HG02610 (cell line): ENCODE results near the gene AFG3L2.

Source experiments
- ATAC-seq: cut with Tn5 transposase; IDR thresholded peaks from one replicate; pipeline ENCODE4 v1.9.1; 2021; ENCODE audit warnings: mild to moderate bottlenecking, moderate library complexity; ENCODE audit not compliant: unreplicated experiment

AFG3L2 gene

DNA sequence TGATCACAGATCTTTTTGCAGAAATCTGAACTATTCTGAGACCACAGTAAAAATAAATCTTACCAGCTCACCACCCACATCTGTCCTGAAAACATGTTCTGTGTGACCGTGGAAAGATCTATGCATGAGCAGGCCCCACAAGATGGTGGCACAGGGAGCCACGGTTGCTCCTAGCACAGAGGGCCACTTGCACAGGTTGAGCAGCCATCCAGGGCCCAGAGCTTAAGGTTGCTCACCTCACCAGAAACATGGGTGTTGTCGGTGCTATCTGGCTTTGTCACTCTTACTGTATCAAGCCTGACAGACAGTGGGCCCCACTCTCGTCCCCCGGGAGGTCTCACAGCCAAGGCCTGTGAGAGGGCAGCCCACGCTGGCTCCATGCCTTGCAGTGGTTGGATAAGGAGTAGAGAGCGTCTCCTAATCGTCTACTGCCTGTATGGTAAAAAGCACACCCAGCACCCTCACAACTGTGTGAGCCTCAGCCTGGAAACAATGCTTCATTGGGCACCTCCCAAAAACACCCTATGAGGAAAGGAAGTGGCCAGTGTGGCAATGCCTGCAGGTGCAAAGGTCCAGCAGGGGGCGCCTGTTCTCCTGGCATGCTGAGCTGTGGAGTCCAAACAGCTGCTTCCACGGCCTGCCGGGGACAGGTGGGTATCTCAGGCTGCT lies 49.4 kb downstream of the AFG3L2 start:
- no peak for ATAC-seq

DNA sequence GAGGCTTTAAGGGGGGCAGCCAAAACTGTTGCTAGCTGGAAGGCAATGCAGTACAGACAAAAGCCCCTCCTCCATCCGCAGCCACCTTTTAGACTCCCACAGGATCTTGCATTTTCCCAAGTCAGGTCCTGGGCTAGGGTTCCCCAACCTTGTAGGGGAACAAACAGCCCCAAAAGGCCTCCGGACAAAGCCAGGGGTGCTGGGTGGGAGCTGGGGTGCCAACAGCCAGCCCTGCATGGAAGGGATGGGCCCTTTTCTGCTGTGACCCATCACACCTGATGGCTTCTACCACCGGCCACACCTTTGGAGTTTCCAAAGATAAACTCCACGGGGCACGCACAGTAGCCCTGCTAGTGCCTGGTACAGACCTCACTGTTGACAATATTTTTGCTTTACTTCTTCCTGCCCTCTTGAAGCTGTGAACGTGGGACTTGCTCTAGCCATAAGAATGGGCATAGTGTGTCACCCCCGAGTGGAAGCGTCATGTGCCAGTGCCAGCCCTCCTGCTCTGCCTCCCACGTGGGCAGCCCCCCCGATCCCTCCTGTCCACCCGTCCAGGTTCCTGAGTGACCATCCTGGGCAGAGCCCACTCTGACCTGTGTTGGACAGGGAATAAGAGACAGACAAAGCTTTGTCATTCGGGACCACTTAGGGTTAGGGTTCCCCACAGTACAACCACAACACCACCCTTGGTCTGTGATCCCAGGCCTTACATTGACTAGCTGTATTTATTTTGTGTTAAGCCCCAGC lies 50.1 kb downstream of the AFG3L2 start:
- no peak for ATAC-seq

DNA sequence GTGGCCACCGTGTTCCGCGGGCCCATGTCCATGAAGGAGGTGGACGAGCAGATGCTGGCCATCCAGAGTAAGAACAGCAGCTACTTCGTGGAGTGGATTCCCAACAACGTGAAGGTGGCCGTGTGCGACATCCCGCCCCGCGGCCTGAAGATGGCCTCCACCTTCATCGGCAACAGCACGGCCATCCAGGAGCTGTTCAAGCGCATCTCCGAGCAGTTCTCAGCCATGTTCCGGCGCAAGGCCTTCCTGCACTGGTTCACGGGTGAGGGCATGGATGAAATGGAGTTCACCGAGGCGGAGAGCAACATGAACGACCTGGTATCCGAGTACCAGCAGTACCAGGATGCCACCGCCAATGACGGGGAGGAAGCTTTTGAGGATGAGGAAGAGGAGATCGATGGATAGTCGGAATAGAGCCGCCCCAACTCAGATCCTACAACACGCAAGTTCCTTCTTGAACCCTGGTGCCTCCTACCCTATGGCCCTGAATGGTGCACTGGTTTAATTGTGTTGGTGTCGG lies 51.2 kb downstream of the AFG3L2 start:
- no peak for ATAC-seq

DNA sequence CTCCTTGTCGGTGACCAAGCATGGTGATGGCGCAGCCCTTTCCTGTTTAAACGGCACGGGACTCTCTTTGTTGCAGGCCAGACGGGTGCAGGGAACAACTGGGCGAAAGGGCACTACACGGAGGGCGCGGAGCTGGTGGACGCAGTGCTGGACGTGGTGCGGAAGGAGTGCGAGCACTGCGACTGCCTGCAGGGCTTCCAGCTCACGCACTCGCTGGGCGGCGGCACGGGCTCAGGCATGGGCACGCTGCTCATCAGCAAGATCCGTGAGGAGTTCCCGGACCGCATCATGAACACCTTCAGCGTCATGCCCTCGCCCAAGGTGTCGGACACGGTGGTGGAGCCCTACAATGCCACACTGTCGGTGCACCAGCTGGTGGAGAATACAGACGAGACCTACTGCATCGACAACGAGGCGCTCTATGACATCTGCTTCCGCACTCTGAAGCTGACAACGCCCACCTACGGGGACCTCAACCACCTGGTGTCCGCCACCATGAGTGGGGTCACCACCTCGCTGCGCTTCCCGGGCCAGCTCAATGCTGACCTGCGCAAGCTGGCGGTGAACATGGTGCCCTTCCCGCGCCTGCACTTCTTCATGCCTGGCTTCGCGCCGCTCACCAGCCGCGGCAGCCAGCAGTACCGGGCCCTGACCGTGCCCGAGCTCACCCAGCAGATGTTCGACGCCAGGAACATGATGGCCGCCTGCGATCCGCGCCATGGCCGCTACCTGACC lies 51.9 kb downstream of the AFG3L2 start:
- ATAC-seq, result no peak

DNA sequence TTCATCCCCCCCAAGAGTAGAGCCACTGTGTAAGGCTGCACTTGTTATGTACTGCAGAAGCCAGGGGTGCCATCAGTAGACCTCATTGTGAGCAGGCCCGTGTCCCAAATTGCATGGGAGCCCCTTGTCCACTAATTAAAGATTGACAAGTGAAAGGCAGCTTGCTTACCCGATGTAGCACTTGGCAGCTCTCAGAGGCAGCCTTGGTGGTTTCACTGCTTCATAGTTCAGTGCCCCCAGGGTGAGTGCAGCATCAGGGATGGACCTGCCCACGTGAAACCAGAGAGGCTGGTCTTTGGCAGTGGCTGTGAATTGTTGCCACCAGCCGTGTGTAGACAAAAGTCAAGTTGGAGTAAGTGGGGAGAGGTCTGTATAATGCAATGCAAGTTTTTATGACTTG lies 55.7 kb downstream of the AFG3L2 start:
- ATAC-seq, result peak; percentile 66

DNA sequence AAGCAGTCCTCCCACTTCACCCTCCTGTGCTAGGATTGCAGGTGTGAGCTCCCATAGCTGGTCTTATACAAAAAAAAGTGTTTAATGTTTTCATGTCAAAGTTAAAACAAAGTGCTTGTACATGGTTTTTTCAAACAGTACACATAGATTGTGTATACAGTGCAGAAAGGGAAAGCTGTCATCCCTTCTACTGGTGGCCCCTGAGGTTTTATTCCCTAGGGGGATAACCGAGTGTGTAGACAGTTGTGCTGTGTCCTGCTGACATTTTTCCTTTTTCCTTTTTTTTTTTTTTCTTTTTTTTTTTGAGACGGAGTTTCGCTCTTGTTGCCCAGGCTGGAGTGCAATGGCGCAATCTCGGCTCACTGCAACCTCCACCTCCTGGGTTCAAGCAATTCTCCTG lies 58.2 kb downstream of the AFG3L2 start:
- no peak for ATAC-seq

DNA sequence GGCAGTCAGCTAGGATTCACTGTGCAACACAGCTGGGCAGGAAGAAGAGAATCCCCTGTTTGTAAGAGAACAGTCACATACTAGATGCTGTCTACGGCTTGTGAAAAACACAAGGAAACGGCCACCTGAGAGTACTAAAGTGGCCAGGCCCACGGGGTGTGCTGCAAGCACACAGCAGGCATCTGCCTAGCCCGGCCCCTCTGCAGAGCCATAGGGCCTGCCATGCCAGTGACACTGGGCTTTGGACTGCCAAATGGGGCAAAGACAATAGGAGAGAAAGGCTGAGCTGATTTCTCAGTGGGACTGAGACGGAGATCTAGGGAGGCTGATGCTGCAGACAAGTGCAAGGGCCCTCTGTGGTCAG lies 58.7 kb downstream of the AFG3L2 start:
- no peak for ATAC-seq

DNA sequence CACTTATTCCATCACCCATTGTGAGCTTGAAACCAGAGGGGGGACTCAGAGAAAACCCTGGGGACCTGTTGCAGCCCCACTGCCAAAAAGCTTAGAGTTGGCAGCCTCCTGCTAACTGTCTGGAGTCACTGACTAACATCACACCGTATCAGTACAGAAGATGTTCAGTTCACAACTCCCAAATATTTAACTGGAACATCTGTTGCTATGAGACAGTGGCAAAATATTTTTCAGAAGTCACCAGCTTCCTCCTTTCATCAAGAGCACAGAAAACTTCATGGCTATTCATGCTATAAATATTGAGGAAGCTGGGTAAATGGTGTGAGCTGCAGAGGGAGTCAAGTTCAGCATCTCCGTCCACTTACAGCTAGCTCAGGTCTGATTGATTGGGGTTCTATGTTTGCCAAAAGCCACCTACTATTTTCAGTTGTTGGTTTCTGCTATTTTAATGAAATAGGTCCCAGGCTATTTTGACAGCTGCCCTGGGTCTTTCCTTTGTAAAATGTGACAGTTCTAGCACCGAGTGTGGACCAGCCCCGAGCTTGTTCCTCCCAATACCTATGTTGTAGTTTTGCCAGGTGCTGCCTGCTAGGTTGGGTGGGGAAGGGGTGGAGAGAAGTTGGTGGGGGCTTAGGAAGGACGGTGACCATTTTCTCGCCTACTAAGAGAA lies 59.2 kb downstream of the AFG3L2 start:
- ATAC-seq, result no peak

DNA sequence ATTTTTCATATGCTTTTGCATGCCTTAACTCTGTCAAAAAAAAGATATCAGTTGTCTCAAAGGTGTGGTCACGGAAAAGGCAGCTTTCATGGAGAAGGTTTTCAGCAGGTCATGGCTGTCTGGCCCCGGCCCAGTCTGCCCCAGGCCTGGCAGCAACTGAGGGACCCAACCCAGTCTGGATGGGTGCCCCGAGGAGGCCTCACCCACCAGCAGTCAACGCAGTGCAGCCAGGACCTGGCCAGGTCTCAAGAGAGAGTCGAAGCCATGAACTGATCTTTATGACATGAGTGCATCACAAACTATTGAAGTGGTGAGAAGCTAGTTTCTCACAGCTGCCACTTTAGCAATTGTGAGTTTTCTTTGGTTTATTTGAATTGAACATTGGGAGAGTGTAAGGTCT lies 61.1 kb downstream of the AFG3L2 start:
- no peak for ATAC-seq

DNA sequence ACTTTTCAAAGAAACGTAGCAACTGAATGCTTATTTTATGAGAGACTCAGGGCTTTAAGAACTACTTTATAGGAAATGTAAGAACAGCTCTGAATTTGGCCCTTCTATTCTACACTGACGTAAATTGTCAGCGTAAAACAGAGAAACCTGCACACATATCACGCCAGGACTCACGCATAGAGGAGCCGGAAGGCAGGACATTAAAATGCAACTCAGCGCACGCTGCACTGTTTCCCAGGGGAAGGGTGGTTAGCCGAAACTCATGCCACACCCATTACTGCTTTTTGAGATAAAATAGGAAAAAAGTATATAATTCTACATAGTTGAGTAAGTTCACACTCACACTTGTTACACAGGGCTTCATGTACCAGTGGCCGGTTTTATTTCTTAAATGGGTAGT lies 61.5 kb downstream of the AFG3L2 start:
- no peak for ATAC-seq

DNA sequence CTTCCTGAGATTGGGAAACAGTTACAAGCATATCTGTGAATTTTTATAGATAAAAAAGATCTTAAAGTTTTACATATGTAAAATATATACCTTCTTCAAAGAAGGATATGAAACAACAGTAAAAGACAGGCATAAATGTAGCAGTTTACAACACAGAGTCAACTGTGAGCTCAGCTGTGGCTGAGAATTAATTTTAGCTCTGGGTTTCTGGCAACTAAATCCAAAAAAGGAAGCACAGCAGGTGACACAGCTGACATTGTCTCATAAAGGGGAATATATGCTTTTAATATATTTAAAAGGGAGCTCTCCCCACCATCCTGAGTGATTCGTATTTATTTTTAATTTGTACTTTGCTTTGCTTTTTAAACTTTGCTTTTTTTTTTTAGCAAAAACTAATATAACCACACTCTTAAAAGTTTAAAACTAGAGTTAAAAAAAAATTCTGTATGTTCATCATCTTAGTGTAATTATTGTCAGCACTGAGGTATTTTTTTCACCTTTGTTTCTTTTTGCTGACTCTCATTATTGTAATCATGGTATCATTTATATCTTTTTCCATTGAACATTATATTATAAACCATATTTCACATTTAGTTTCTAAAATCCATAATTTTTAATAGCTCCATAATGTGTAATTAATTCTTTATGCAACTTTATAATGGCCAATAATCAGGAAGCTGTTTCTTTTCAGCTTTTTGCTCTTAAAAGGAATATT lies 62.3 kb downstream of the AFG3L2 start:
- no peak for ATAC-seq

DNA sequence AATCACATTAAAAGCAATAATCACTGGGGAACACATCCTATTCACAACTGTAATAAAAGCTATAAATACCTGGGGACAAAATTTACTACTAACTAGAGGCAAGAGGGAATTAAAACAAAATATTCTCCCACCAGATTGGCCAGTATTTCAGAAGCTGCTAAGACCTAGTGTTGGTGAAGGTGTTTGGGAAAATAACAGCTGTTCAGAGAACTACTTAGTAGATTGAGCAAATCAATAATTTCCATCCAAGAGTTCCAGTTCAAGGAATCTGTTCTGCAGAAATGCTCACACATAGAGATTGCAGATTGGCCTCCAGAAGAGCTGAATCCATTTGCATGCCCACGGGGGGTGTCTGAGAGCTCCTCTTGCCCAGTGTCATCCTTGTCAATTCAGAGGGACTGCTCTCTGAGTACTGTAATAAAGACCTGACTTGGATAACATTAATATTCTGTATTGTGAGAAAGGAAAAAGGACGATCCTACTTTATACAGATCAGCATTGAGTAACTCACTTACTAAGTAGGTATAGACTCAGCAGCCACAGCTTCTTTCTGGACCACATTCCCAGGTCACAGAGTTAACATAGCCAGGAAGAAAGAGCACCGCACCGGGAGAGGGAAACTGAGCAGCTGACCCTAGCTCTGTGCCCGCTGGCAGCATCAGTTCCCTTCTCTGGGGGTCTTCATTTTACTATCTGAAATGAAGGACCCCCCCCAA lies 63.3 kb downstream of the AFG3L2 start:
- ATAC-seq, result no peak

DNA sequence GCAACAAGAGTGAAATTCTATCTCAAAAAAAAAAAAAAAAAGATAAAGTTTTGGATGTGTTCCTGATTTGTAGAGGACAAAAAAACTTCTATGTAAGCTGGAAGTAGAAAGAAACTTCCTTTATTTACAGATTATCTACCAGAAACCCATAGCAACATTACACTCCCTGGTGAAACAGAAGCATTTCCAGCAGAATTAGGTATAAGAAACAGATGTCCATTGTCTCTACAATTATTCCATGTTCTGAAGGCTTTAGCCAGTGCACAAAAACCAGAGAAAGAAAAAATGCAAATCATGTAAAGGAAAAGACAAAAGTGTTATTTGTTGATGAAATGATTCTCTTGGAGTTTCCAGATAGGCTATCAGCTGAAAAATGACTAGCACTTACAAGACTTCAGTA lies 64.1 kb downstream of the AFG3L2 start:
- ATAC-seq, result no peak

DNA sequence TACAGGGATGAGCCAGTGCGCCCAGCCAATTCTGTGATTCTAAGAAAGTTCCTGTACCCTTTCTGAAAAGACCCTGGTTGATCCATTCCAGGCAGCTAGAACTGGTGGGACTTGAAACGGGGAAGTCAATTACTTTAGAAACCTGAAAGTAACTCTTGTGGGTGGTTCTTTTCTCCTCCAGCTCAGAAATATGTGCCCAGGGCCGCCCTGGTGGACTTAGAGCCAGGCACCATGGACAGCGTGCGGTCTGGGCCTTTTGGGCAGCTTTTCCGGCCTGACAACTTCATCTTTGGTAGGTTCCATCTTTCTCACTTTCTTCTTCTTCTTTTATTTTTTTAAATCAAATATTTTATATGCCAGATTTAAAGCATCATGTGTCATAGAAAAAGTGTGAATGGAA lies 66.3 kb downstream of the AFG3L2 start:
- no peak for ATAC-seq

DNA sequence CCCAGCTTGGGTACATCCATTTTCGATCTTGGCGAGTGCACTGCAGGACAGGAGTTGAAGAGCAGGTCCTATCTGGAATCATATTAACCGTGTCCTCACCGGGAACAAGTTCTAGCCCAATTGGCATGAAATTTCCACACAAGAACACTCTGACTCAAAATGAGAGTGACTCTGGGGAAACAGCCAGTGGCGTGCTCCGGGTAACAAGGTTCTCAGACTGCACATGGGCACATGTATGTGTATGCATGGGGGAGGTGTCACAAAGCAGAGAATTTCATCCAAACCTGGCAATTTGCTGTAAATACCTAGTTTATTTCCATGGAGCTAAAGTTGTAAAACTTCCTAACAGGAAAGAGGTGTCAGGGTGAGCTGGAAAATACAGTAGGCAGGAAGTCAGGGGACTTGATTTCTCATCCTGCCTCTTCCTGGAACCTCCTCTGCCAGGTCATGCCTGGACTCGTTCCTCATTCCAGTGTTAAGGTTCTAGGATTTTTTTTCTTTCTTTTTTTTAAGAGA lies 67.3 kb downstream of the AFG3L2 start:
- ATAC-seq, result peak; percentile 27

DNA sequence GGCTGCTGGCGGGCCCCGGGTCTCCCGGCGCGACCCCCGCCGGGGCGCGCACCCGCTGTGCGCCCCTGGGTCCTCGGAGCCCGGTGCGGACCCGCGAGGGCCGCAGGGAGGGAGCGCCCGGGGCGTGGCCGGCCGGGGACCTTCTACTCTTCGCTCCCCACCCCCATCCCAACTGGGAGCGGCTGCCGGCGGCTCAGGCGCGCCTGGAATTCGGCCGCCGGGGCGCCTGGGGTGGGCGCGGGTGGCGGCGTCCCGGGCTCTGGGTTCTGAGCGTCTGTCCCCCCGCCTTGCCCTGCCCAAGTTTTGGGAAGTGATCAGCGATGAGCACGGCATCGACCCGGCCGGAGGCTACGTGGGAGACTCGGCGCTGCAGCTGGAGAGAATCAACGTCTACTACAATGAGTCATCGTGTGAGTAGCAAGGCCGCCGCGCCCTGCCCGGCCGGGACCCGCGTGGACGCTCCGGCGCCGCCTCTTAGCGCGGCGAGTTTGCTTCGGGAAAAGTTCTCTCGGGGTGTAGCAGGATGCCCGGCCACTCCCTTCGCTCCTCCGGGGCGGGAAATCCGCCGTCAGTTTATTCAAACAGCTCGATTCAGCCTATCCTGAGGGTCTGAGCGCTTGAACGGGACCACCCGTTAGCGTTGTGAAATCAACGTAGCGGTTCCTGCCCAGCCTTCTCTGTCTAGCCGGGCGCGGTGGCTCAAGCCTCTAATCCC lies 68.5 kb downstream of the AFG3L2 start:
- peak; percentile 48 for ATAC-seq

DNA sequence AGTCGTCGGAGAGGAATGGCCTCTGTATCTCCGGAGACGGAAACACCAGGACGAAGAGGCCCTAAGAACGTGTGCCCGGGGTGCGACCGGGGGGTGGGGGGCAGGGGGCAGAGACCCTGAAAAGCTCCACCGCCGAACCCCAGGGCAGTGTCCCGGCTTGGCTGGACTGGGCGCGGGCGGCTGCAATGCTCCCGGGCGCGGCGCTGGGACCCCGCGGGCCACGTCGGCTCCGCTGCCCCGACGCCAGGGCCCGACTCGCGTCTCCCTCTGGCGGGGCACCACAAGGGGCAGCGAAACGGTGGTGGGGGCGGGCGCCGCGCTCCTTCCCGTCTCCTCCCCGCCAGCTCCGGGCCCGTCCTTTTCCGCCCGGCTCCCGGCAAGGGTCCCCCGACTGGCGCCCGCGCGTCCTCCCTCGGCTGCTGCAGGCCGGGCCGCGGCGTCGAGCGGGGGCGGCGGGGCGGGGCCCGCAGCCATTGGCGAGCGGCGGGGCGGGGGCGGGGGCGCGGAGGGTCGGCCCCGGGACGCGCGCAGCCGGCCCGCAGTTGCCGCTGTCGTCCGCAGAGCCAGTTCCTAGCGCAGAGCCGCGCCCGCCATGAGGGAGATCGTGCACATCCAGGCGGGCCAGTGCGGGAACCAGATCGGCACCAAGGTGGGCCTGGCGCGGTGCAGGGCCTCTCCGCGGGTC lies 69.2 kb downstream of the AFG3L2 start, which contains the start of gene TUBB6:
Gene TUBB6, plus strand, starts transcription at position 541 of the 685 bp plus-strand sequence. Its CDS starts 52 bp downstream, at position 593.
- ATAC-seq, result peak; percentile 48
